Activated CD4-positive, CD25-positive, alpha-beta regulatory T cell treated with anti-CD3 and anti-CD28 coated beads, Interleukin-2, amount 50 U/mL, for 72 hours (primary cell): Measurements from ENCODE around the gene HOXB6.
A peak's percentile ranks its signal among the peaks of the same experiment; 100 is the strongest.

Experiments used
- DNase-seq: peaks from one replicate; pipeline ENCODE4 v3.0.0; 2021

The HOXB6 gene

DNA sequence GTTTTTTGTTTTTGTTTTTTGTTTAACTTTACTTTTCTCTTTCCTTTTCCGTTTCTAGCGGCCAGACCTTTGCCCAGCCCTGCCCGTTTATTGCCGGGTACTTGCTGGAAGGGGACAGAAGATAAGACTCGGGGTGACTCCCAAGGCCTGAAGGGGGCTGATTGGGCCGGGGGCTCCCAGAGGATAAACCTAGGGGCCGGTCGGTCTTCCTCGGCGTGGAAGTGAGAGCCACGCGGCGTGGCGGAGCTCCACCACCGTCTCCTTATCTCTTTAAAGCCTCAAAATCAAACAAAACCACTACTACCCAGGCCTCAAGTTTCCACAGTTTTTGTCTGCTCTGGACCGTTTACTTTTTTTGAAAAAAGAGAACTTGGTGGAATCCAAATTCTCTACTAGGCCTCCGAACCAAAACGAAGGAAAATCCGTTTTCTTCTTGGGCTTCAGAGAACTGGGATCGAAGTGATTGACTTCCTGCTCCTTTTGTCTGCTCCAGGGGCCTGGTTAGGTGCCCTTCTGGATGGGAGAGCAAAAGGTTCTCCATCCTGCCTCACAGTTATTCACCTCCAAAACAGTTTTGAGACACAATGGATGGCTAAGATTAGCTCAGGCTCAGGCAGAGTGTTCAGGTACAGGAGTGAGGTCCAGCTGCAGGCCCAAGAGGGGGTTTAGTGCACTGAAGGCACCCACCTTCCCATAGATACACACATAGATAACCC, 29.9 kb upstream of the HOXB6 start:
- no peak for DNase-seq

DNA sequence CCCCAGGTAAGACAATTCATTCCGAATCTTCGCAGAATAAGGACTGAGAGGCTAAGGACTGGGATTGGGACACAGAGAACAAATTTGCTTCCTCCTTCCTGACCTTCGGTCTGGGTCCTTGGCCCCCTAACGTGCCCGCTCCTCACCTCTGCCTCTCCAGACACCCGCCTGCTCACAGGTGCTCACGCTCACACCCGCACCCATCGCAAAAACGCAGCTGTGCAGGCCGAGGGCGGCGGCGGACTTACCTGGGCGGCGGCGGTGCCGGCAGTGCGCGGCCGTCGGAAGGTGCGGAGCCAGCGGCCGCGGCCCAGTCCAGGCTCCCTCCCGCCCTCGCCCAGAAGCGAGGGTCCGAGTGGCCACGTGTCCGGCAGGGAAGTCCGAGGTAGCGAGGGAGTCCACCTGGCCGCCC, 28.5 kb upstream of the HOXB6 start:
- DNase-seq, result no peak

DNA sequence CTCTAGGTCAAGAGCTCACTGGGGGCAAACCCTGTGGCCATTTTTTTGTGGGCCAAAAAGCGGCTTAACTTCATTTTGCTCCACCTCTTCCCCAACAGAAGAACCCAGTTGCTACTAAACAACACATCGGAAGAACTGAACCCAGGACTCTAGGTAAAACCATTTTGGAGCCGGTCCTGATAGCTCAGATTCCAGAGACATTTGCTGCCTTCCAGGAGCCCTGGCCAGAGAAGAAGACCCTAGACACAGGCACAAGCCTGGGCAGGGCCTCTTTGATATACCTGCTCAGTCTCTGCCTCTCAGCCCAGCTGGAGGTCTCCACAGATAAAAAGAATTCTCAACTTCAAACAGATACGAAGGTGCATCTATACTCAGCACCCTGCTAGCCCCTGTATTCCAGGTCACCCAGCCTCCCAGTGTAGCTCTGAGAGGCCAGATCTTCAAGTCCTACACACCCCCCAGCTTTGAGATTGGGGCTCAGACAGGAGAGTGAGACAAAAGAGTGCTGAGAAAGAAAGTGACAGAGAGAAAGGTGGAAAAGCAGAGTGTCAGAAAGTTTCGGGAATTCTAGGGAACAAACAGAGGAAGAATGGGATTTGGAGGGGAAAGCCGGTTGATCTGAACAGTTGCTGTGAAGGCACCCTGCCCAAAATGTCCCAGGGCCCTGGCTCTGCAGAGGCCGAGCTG, 27.9 kb upstream of the HOXB6 start:
- DNase-seq, result no peak

DNA sequence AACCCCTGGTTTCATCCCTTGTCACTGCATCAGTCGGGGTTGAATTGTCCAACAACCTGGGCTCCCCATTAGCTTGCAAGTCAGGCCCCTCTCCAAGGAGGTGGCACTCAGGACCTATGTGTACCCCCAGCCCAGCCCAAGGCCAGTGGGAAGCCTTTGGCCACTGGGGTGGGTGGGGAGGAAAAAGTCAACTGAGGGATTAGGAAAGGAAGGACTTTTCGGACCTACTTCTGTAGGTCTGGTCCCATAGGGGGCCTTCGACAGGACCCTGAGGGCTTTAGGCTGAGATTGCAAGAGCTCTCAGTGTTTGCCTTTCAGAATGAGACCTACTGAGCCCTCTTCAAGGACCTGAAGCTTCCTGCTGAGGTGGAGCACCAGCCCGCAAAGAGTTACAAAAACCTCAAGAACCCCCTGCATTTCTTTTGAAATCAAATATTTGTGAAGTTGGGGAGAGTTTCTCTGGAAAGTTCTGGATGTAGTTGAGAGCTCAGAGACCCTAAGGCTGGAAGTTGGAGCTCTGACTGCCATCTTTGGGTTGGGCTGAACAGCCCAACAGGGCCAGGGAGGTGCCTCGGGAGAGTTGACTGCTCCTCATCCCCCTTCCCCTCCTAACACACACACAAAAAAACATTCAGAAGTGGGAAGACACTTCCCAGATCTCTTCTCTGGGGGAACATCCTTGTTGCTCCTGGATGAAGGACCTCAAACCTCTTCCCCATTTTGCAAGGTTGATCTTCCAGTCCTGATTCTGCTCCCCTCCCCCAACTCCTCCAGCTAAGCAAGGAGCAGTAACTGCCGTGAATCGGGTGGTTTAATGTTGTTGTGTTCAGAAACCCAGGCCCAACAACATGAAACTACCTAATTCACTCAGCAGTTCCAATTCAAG, 27.1 kb upstream of the HOXB6 start:
- no peak for DNase-seq

DNA sequence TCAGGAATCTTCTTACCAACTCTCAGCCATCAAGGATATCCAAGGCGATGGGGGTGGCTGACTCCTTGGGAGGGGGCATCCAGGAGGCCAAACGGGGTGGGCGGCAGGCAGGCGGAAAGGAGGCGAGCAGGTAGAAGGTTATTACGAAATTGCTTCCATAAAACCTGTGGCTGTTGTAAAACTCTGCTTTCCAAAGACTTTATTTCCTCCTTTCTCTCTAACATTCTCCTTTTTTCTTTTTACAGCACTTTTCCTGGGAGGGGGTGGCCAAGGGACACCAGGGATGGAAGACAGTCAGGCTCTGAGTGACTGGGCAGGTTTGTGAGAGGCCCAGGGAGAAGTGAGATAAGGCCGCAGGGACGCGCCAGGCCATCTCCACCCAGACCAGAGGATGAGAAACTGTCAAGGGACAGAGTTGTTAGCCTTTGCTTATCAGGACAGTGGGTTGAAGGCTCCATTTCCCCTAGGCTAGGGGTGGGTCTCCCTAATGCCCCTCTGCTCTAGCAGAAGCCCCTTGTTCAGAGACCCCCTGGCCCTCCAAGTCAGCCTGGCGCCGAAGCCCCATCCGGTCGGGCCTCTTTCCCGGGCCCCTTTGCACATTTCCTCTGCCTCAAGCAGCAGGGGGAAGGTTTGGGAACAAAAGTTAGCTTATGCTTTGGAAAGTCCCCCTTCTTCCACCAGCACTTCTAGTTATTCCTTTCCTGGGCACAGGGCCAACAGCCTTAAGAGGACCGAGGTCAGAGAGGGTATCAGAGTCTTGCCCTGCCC, 26.3 kb upstream of the HOXB6 start:
- DNase-seq, result peak; percentile 18

DNA sequence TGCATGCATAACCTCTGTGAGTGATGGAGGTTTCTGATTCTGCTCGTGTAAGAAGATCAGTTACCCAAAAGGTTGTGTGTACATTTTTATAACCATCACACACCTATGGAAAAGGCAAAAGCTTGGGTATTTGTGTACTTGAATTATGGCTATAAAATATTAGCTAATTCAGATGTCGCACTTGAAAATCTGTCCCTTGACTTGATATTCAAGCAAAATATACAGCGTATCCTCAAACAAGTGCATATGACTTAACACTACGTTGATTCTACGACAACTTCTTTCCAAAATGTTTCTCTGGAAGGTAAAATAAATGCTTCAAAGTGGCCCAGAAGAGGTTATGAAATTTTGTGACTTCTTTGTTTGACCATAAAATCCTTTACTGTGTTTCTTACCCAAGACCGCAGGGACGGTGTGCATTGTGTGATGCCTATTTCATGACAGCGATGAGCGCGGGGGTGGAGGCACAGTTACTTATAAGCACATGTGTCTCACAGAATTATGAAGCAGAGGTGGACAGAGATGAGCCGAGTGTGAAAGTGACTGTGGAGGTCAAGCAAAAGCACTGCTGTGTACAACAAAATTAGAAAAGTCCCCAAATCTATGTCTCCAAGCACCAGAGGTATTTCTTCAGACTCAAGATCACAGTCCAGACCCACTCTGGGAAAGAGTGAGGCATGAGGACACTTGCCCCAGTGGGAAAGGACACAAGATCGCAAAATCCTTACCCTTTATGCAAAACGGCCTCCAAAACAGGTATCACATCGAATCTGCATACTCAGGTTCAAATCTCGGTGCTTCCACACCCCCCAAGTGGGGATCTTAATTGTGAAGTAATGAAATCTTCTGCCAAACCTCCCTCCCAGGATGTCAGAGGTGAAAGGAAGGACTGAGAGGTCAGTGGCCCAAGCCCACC, 25.5 kb upstream of the HOXB6 start:
- DNase-seq, result peak; percentile 13

DNA sequence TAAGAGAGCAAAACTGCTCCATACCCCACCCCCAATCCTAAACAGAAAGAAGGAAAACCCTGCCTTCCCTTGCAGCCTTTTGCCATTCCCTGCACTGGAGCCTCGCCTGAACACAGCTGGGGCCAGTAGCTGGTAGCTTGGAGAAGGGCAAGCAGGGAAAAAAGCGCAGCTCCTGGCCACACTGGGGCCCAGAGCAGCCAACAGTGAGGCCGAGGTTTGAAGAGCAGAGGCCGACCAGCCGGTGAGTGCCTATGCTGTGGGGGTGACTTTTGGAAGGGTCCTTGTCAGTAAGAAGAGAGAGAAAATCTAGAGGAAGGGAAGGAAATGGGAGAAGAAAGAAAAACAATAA, 24.6 kb upstream of the HOXB6 start:
- no peak for DNase-seq

DNA sequence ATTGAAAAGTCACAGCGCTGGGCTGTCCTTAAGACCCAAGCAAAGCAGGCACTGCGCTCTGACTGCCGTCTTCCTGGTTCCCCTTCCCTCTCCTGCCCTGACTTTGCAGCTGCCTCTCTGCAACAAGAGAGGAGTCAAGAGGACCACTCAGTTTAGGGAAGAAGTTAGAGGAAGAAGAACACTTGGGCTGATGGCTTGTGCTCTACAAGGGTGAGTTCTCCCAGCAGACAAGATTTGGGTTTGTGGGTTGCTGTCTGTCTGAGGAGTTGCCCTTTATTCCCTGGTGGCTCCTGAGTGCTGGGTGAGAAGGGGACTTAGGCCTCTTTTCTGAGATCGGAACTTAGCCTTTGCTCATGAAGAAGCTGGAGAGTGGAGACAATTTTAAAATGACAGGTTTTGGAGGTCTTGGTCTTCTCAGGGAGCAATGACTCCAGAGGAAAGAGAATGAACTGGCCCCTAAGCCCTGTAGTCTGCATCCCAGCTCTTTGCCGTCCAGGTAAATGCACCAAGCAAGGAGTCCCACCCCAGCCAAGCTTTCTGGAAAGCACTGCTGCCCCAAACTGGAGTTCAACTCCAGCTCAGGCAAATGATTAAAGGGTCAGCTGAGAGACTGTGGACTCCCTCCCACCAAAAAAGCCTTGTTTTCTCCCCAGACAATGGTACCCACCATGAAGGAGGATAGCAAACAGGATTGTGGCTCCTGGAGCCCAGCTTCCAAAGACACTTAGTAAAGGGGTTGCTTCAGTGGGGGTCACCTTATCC, 24.0 kb upstream of the HOXB6 start:
- DNase-seq, result no peak

DNA sequence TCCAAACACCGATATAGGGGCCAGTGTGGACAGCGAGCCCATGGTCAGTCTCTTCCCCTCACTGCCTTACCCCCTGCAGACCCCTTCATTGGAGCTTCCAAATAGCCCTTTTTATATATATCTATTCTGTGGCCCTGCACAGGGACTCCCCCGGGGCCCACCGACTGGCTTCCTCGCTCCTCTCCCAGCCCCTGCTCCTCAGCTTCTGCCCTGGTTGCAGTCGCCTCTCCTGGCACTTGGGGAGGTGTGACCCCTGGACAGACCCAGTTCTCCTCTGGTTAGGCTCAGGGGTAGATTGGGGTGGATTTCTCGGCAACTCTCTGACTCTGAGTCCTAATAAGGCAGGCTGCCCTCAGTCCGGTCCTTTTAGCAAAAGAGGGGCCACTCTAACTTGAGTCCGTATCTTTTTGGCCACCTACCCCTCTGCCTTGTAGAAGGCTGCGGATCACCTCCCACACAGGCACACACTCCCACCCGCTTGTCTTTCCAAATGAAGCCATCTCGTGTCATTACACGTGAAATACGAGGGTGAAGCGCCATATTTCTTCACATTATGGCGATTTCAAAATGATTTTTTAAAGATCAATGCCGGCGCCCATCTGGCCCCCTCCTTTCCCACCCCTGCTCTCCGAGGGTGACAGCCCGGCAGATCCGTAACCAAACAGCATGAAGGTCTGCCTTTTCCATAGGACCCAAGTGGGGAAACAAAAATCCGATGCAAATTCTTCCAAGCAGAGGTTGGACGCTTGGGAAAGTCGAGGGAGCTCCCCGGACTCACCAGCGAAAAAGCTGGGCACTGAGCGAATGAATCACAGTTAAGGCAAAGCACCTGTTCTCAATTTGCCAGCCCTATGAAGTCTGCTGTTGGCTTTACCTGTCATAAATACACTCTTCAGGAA, 23.1 kb upstream of the HOXB6 start:
- DNase-seq, result no peak

DNA sequence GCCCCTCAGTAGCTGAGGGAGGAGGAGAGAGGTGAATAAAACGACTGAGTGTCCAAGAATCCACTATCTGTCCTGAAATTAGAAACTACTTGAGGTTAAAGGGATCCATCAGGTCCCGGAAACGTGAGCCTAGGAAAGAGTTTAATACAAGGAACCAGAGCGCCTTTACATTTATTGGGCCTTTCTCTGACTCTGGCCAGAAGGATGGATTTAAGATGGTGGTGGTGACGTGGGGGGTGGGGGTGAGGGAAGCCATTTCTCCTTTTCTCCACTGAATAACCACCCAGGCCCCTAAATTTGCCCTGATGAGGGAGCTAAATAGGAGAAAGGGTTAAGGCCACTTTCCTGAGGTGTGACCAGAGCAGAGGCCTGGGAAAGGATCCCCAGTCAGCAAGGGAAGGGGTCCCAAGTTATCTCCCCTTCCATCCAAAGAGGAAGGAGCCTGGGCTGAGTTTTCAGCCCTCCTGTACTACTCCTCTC, 22.4 kb upstream of the HOXB6 start:
- DNase-seq, result no peak

DNA sequence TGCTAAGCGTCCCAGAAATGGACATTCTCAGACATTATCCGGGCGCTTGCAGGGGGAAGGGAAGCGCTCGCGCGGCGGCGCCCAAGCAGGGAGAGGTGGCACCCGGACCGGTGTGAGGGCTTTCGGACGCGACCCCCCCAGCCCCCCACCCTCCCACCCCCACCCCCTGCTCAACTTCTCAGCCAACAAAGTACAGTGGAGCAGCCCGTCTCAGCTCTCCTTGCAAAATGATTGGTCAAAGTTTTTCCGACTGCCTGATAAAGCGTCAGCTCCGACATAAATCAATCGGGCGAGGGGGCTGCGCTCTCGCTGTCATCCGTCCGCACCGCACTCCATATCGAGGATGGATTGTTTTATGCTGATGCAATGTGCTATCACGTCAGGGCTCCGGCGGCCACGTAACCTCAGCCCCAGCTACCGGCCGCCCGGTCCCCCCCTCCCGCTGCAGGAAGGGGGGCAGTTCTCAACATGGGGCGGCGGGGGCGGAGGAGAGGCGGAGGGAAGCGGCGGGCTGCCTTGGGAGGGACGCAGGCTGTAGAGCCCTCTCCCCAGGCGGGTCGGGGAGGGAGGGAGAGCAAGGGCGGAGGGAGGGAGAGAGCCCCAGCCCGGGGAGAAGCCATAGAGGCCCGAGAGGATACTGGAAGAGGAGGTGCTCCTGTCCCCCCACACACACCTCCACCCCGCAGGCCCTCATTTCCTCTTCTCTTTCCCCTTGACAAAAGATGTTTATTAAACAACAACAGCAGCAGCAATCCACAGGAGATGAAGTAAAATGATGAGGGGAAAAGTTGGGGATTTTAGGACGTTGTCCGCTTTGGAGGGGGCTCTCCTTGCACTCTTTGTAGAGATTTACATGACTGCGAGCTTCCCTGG, 21.7 kb upstream of the HOXB6 start, which contains the start of gene HOXB9:
Gene HOXB9, minus strand, starts transcription at position 114 of the 873 bp plus-strand sequence. Its CDS starts 89 bp downstream, at position 25.
- DNase-seq, result no peak

DNA sequence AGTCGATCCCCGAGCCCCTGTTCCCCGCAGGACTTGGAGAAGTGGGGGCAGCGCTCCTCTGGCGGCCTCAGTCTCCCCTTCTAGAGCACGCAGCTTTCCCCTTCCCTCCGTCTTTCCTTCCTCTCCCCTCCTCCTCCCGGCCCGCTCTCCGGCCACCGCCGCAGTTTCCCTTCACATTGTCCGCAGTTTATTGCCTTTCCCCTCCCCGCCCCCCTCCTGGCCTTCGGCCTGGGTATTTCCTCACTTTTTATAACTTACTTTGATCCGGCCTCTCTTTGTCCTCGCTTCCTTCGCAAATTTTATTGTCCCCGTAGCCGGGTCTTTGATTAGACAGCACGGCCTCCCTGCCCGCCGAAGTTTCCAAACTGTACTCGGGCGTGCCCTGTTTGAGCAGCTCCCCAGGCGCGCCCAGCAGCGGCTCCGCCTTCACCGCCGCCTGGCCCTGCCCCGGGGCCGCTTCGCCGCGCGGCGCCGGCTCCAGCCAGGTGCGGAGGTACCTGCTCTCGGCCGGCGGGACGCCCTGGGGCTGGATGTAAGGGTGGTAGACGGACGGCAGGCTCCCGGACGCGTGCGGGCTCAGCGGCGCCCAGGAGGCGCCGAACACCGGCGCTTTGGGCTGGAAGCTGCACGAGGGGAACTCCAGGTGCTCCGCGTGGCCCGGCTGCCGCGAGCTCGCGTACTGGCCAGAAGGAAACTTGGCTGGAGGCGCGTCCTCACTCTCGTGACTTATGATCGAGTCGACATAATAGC, 20.9 kb upstream of the HOXB6 start:
- DNase-seq, result no peak

DNA sequence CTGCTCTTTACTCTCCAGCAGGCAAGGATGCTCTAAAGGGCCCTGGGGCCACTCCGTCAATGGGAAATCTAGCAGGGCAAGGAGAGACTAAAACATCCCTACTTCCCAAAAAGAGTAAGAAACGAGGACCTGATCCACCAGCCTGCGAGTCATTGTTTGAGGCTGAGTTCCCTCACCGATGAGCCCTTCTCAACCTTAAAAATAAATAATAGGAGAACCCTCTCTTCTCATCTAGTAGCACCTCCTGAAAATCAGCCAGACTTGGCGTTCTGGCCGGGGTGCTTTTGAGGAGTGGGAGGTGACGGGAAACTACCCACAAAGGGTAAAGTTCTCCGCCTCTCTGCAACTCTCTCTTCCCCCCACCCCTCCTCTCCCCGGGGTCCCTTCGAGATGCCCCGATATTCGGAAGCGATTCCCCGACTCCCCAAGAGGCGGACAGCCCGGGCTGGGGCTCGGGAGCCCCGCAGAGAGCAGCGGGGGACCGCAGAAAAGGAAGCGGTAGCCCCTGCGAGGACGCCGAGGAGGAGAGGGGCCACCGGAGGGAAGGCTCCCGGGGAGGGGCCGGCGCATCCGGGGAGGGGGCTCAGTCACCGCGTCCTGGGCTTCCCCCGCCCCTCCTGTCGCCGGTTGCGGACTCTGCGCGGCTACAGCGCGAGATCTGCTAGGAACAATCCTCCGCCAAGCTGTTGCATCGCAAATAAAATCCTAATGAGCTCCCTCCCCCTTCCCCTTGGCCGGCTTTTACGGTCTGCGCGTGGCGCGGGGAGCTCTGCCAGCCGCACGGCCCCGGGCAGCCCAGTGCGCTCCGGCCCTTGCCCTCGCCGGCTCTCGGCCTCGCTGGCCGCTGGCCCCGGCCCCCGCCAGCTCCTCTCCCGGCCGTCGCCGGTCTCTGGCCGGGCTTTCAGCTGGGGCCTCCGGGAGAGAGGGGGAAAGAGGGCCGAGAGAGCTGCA, 20.0 kb upstream of the HOXB6 start:
- no peak for DNase-seq

DNA sequence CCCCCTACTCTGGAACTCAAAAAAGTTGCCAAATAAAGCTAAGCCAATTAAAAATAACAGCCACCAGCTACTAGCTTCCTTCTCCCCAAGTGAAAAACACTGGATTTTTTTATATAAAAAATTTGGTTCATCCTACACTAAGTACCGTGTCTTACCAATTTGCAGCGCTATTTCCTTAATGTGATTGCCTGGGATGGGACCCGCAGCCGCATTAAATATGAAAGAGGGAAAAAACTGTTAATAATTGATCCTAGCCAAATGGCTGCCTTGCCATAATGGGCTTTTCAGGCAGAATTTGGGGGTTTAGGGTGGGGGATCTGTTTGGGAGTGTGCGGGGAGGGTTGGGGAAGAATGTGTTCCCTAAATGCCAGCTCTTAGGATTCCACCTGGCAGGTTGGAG, 19.3 kb upstream of the HOXB6 start:
- no peak for DNase-seq

DNA sequence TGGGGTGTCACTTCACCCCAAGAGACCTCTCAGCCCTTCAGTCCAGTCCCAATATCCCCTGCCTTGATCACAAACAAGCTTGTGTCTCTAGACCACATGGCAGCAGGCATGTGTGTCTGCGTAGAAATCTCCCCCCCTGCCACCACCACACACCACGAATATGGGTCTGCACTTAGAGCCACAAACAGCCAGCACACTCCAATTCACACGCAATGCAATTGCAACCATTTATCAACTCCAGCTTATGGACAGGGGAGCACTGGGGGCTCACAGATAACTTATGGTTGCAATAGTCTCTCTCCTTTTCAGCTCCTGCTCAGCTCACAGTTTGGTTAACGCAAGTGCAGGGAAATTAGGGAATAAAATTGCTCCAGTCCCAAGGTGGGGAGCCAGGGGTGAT, 18.8 kb upstream of the HOXB6 start:
- no peak for DNase-seq

DNA sequence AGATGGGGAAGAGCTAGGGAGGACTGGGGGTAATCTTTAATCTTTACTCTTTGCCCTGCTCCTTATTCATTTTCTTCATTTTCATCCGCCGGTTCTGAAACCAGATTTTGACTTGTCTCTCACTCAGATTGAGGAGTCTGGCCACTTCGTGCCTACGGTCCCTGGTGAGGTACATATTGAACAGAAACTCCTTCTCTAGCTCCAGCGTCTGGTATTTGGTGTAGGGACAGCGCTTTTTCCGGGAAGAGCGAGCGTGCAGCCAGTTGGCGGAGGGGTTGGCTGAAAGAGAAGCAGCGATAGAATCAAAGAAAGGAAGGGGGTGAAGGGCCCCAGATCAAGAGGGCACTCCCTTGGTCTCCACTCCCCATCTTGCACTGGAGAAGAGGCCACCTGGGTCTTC, 18.1 kb upstream of the HOXB6 start:
- DNase-seq, result no peak
